ENCODE results near the gene RALGDS. TPM values are rescaled to one million over a fixed set of nuclear protein-coding genes. Genes with fewer than 3 reads are reported as not detected.

Gene RALGDS
- total RNA-seq, 2 experiments from 2014 or later, result 130 to 134 TPM

- DNase-seq (no peak), ATAC-seq (ENCODE audit: low read depth) (peak; percentile 68)
- Mint-ChIP-seq H3K4me1 (peaks cover 2% of the 10 kb centered on the region), H3K4me3 (no peak overlapping the region), H3K36me3 (peaks cover 3% of the 10 kb centered on the region), H3K9me3 (no peaks in the 10 kb centered on the region), H3K27ac (no peak overlapping the region), H3K27me3 (peaks cover 9% of the 10 kb centered on the region)
- POLR2A ChIA-PET, result interaction anchor here (0.8 kb wide), 1 partner anchor 14 kb away, joined by 3 read pairs; no protein-coding TSS in a partner anchor
These were observed 39.9 kb upstream of the RALGDS start for GRCh38 chr9:133160742-133161546.

GRCh38 chr9:133158695-133159094 is 37.7 kb upstream of the RALGDS start:
- Mint-ChIP-seq H3K9me3 (no peaks in the 10 kb centered on the region), H3K27me3 (peaks cover 3% of the 10 kb centered on the region), H3K4me1 (peaks cover 4% of the 10 kb centered on the region), H3K27ac (no peak overlapping the region), H3K36me3 (peaks cover 3% of the 10 kb centered on the region), H3K4me3 (no peak overlapping the region)
- POLR2A ChIA-PET, result interaction anchor here (0.6 kb wide), 1 partner anchor 10 kb away, joined by 4 read pairs; no protein-coding TSS in a partner anchor
- DNase-seq (no peak), ATAC-seq (ENCODE audit: low read depth) (no peak)

- H3K27ac Mint-ChIP-seq, result no peak overlapping the region
- H3K4me3 Mint-ChIP-seq, result no peak overlapping the region
- no peaks in the 10 kb centered on the region for H3K9me3 Mint-ChIP-seq
- H3K36me3 Mint-ChIP-seq, result no peaks in the 10 kb centered on the region
- H3K27me3 Mint-ChIP-seq, result no peaks in the 10 kb centered on the region
- DNase-seq, result no peak
- ATAC-seq (ENCODE audit: low read depth), result no peak
- peaks cover 8% of the 10 kb centered on the region for H3K4me1 Mint-ChIP-seq
- POLR2A ChIA-PET, result no interaction called here
These were observed 34.1 kb upstream of the RALGDS start for GRCh38 chr9:133155156-133155555.

GRCh38 chr9:133154097-133154989 is 33.3 kb upstream of the RALGDS start:
- Mint-ChIP-seq H3K27ac (no peak overlapping the region), H3K27me3 (no peaks in the 10 kb centered on the region), H3K4me1 (peaks cover 8% of the 10 kb centered on the region), H3K4me3 (no peak overlapping the region), H3K36me3 (no peaks in the 10 kb centered on the region), H3K9me3 (no peaks in the 10 kb centered on the region)
- ATAC-seq (ENCODE audit: low read depth), result no peak
- no peak for DNase-seq
- POLR2A ChIA-PET, result no interaction called here

- no peaks in the 10 kb centered on the region for H3K27me3 Mint-ChIP-seq
- H3K27ac Mint-ChIP-seq, result no peak overlapping the region
- DNase-seq (no peak), ATAC-seq (ENCODE audit: low read depth) (no peak)
- H3K4me1 Mint-ChIP-seq, result peaks cover 8% of the 10 kb centered on the region
- H3K36me3 Mint-ChIP-seq, result no peaks in the 10 kb centered on the region
- POLR2A ChIA-PET, result no interaction called here
- no peak overlapping the region for H3K4me3 Mint-ChIP-seq
- no peaks in the 10 kb centered on the region for H3K9me3 Mint-ChIP-seq
These were observed 32.4 kb upstream of the RALGDS start for GRCh38 chr9:133153227-133154096.

GRCh38 chr9:133151601-133152525 is 30.8 kb upstream of the RALGDS start:
- Mint-ChIP-seq H3K9me3 (no peaks in the 10 kb centered on the region), H3K4me1 (peaks cover 18% of the 10 kb centered on the region), H3K27ac (peak overlapping the region; percentile 61), H3K36me3 (peaks cover 2% of the 10 kb centered on the region), H3K27me3 (no peaks in the 10 kb centered on the region), H3K4me3 (no peak overlapping the region)
- ATAC-seq (ENCODE audit: low read depth) (no peak), DNase-seq (no peak)
- POLR2A ChIA-PET, result interaction anchor here (1.0 kb wide), 1 partner anchor 121 kb away, joined by 3 read pairs; the partner anchor contains the start of gene GTF3C5

- peaks cover 2% of the 10 kb centered on the region for H3K36me3 Mint-ChIP-seq
- H3K9me3 Mint-ChIP-seq, result no peaks in the 10 kb centered on the region
- DNase-seq (no peak), ATAC-seq (ENCODE audit: low read depth) (no peak)
- H3K27ac Mint-ChIP-seq, result peak overlapping the region; percentile 39
- peak overlapping the region; percentile 20 for H3K4me3 Mint-ChIP-seq
- POLR2A ChIA-PET, result interaction anchor here (1.0 kb wide), 1 partner anchor 121 kb away, joined by 3 read pairs; the partner anchor contains the start of gene GTF3C5
- H3K27me3 Mint-ChIP-seq, result no peaks in the 10 kb centered on the region
- H3K4me1 Mint-ChIP-seq, result peaks cover 21% of the 10 kb centered on the region
These were observed 30.0 kb upstream of the RALGDS start for GRCh38 chr9:133151041-133151440.

- peak; percentile 61 for ATAC-seq (ENCODE audit: low read depth)
These were observed 28.3 kb upstream of the RALGDS start for GRCh38 chr9:133149130-133150015.

GRCh38 chr9:133148199-133149129 is 27.4 kb upstream of the RALGDS start:
- H3K4me1 Mint-ChIP-seq, result peaks cover 35% of the 10 kb centered on the region

More at GRCh38 chr9:133149130-133150015, 28.3 kb upstream of the RALGDS start:
- no peaks in the 10 kb centered on the region for H3K27me3 Mint-ChIP-seq
- no peaks in the 10 kb centered on the region for H3K9me3 Mint-ChIP-seq
- H3K4me3 Mint-ChIP-seq, result peak overlapping the region; percentile 74
- peaks cover 3% of the 10 kb centered on the region for H3K36me3 Mint-ChIP-seq
- DNase-seq, result peak; percentile 84
- peaks cover 28% of the 10 kb centered on the region for H3K4me1 Mint-ChIP-seq
- peak overlapping the region; percentile 81 for H3K27ac Mint-ChIP-seq
- POLR2A ChIA-PET, result interaction anchor here (0.5 to 2.9 kb wide), 7 partner anchors 9 to 186 kb away, joined by 3 to 13 read pairs (median 4); partner anchors contain the start of genes GTF3C5 and SURF6

More at GRCh38 chr9:133148199-133149129, 27.4 kb upstream of the RALGDS start:
- Mint-ChIP-seq H3K27ac (peak overlapping the region; percentile 96), H3K4me3 (peak overlapping the region; percentile 97), H3K36me3 (peaks cover 3% of the 10 kb centered on the region), H3K27me3 (no peaks in the 10 kb centered on the region), H3K9me3 (no peaks in the 10 kb centered on the region)
- ATAC-seq (ENCODE audit: low read depth), result peak; percentile 23
- DNase-seq, result peak; percentile 62
- POLR2A ChIA-PET, result interaction anchor here (0.5 to 2.9 kb wide), 10 partner anchors 10 to 187 kb away, joined by 3 to 13 read pairs (median 4); partner anchors contain the start of genes GTF3C5 and SURF6

Data from activated naive CD8-positive, alpha-beta T cell treated with anti-CD3 and anti-CD28 coated beads, Interleukin-2, amount 10 ng/mL, durations not matched to agents 7 days and 5 days (primary cell).